ENCODE results near the gene LARP1B. TPM values are rescaled to one million over a fixed set of nuclear protein-coding genes. Genes with fewer than 3 reads are reported as not detected.
"Not testable (repeated sequence)": the region's sequence is repeated elsewhere in the genome, so short reads cannot be mapped to it uniquely, and the experiment has no call there.

Gene LARP1B
- total RNA-seq, 2 donors from 2014 or later, result 20.2 to 20.9 TPM

DNA sequence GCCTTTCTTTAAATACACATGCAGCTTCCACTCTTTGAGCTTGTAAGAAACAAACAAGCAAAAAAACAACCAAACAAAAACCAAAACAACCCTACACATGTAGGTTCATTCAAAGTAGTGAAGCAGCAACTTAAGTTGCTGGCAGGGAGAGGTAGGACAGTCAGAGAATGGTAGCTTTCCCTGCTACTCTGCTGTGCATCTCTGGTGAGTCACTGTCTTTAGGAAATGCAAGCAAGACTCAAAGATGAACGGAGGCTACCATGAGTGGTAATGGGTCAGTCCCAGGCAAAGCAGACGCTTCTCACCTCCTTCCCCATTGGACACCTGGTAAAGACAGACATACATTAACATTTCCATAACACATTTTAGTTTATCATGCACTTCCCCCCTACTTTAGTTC is 183.3 kb downstream of the LARP1B start:
- intact Hi-C loops (cut with DNase I), result no loop called here

GRCh38 chr4:128245391-128245790 is 184.3 kb downstream of the LARP1B start:
- WGBS, result 89% methylated on average over 5 of the region's 5 CpGs
- not testable (repeated sequence) for H3K27ac ChIP-seq; DNase-seq (ENCODE audit: low spot score)

More for the DNA sequence above, 183.3 kb downstream of the LARP1B start:
- Histone ChIP-seq H3K4me3 (no peak overlapping the region), H3K9me3 (no peaks in the 10 kb centered on the region), H3K27ac (no peak overlapping the region), H3K36me3 (no peaks in the 10 kb centered on the region), H3K27me3 (replicated peaks; ENCODE audit: insufficient read depth) (no peaks in the 10 kb centered on the region), H3K4me1 (replicated peaks) (no peaks in the 10 kb centered on the region)
- DNase-seq (ENCODE audit: low spot score), result no peak
- WGBS, result 87% methylated on average over 2 of the region's 2 CpGs
- no peak for TF ChIP-seq POLR2A (IDR thresholded peaks at IDR 0.05)
- TF ChIP-seq CTCF (IDR thresholded peaks at IDR 0.05), result no peak
- TF ChIP-seq POLR2AphosphoS5 (IDR thresholded peaks at IDR 0.05), result no peak

GRCh38 chr4:128247906-128248305 is 186.8 kb downstream of the LARP1B start:
- Histone ChIP-seq H3K4me1 (replicated peaks) (no peaks in the 10 kb centered on the region), H3K4me3 (no peak overlapping the region), H3K9me3 (no peaks in the 10 kb centered on the region), H3K27me3 (replicated peaks; ENCODE audit: insufficient read depth) (no peaks in the 10 kb centered on the region), H3K27ac (no peak overlapping the region), H3K36me3 (no peaks in the 10 kb centered on the region)
- TF ChIP-seq POLR2A (IDR thresholded peaks at IDR 0.05) (no peak), CTCF (IDR thresholded peaks at IDR 0.05) (no peak), POLR2AphosphoS5 (IDR thresholded peaks at IDR 0.05) (no peak)
- WGBS, result 100% methylated on average over 1 of the region's 1 CpG
- no peak for DNase-seq (ENCODE audit: low spot score)
- intact Hi-C loops (cut with DNase I), result no loop called here

More at GRCh38 chr4:128245391-128245790, 184.3 kb downstream of the LARP1B start:
- H3K4me1 ChIP-seq (replicated peaks); H3K4me3 ChIP-seq; H3K27me3 ChIP-seq (replicated peaks; ENCODE audit: insufficient read depth); intact Hi-C loops (cut with DNase I); H3K9me3 ChIP-seq; H3K36me3 ChIP-seq: not testable (repeated sequence)

DNA sequence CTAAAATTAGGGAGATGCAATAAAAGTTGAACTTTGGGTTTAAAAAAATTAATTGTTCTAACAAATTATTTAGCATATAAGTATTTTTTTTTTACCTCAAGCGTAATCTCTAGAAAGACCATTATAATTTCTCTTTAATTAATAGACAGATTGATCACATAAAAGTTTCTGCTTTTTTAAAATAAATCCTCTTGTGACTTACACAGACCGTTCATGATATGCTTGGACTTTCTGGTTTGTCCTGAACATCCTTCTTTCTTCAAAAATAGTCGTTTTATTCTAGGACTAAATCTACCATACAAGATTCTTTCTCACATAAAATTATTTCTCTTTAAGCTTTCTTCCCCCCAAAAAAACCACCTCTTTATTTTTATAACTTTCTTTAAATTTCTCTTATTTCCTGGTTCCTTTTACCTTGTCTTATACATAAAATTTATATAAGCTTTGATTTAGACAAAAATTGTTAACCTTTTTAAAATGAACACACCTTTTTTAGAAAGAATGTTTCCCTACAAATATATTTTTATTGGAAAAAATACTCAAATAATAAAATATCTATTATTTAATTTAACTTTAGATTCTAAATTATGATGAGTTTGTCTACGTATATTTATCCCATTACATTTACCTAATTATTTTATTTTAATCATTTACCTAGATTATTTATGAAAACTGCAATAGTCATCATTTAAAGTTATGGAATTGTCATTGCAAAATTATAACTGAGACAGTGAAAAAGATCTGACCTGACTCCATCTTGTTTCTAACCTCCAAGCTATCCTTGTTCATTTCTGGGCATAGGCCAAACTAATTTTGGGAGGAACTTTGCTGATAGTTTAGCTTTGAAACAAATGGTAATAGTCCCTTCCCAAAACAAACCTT is 188.9 kb downstream of the LARP1B start:
- TF ChIP-seq POLR2AphosphoS5 (IDR thresholded peaks at IDR 0.05) (no peak), POLR2A (IDR thresholded peaks at IDR 0.05) (no peak), CTCF (IDR thresholded peaks at IDR 0.05) (no peak)
- Histone ChIP-seq H3K9me3 (no peaks in the 10 kb centered on the region), H3K4me3 (no peak overlapping the region), H3K27ac (no peak overlapping the region), H3K36me3 (no peaks in the 10 kb centered on the region), H3K27me3 (replicated peaks; ENCODE audit: insufficient read depth) (no peaks in the 10 kb centered on the region), H3K4me1 (replicated peaks) (no peaks in the 10 kb centered on the region)
- intact Hi-C loops (cut with DNase I), result no loop called here
- DNase-seq (ENCODE audit: low spot score), result no peak
- 72% methylated on average over 4 of the region's 4 CpGs for whole genome bisulfite sequencing

DNA sequence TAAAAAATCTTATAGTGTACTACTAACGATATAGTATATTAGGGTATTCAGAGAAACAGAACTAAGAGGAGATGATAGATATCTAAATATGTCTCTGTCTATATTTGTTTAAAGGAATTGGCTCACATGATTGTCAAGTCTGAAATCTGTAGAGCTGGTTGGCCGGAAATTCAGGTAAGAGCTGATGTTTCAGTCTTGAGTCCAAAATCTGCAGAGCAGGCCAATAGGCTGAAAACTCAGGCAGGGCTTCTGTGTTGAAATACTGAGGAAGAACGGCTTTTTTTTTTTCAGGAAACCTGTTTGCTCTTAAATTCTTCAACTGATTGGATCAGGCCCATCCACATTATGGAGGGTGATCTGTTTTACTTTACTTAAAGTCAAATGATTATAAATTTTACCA is 194.8 kb downstream of the LARP1B start:
- intact Hi-C loops (cut with DNase I), result no loop called here
- Histone ChIP-seq H3K36me3 (no peaks in the 10 kb centered on the region), H3K27ac (no peak overlapping the region), H3K27me3 (replicated peaks; ENCODE audit: insufficient read depth) (no peaks in the 10 kb centered on the region), H3K4me3 (no peak overlapping the region), H3K4me1 (replicated peaks) (no peaks in the 10 kb centered on the region), H3K9me3 (no peaks in the 10 kb centered on the region)
- 58% methylated on average over 3 of the region's 3 CpGs for WGBS
- TF ChIP-seq POLR2AphosphoS5 (IDR thresholded peaks at IDR 0.05), result peak; percentile 36
- TF ChIP-seq POLR2A (IDR thresholded peaks at IDR 0.05), result no peak
- DNase-seq (ENCODE audit: low spot score), result peak; percentile 38

GRCh38 chr4:128256539-128256938 is 195.4 kb downstream of the LARP1B start:
- no peaks in the 10 kb centered on the region for H3K9me3 ChIP-seq
- H3K4me1 ChIP-seq (replicated peaks), result no peaks in the 10 kb centered on the region
- 44% methylated on average over 1 of the region's 1 CpG for WGBS
- H3K36me3 ChIP-seq, result no peaks in the 10 kb centered on the region
- TF ChIP-seq POLR2A (IDR thresholded peaks at IDR 0.05) (no peak), CTCF (IDR thresholded peaks at IDR 0.05) (no peak), POLR2AphosphoS5 (IDR thresholded peaks at IDR 0.05) (no peak)
- no peak for DNase-seq (ENCODE audit: low spot score)
- no peak overlapping the region for H3K4me3 ChIP-seq
- intact Hi-C loops (cut with DNase I), result no loop called here
- H3K27me3 ChIP-seq (replicated peaks; ENCODE audit: insufficient read depth), result no peaks in the 10 kb centered on the region
- H3K27ac ChIP-seq, result no peak overlapping the region

DNA sequence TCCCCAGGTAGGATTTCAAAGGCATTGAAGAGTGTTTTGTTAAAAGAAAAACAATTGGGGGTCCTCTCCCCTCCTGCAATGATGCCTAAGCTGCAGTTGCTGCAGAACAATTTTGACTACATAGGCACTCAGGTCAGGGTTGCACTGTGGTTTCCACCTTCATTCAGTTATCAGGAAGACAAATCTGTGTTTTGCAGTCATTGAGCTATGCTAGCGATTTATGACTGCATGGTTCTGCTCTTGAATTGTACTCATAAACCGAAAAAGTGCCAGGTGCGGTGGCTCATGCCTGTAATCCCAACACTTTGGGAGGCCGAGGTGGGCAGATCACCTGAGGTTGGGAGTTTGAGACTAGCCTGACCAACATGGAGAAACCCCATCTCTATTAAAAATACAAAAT is 197.1 kb downstream of the LARP1B start:
- WGBS, result 70% methylated on average over 4 of the region's 4 CpGs
- H3K36me3 ChIP-seq; H3K27me3 ChIP-seq (replicated peaks; ENCODE audit: insufficient read depth); intact Hi-C loops (cut with DNase I); H3K9me3 ChIP-seq; H3K27ac ChIP-seq; H3K4me1 ChIP-seq (replicated peaks); H3K4me3 ChIP-seq; DNase-seq (ENCODE audit: low spot score): not testable (repeated sequence)

- WGBS, result 78% methylated on average over 5 of the region's 5 CpGs
- H3K36me3 ChIP-seq; H3K4me3 ChIP-seq; DNase-seq (ENCODE audit: low spot score); H3K27ac ChIP-seq; H3K27me3 ChIP-seq (replicated peaks; ENCODE audit: insufficient read depth); H3K9me3 ChIP-seq; intact Hi-C loops (cut with DNase I); H3K4me1 ChIP-seq (replicated peaks): not testable (repeated sequence)
Observed at GRCh38 chr4:128259889-128260288, 198.8 kb downstream of the LARP1B start.
